RPMI8226 (cell line): Measurements from ENCODE around the gene PARD3B.
A peak's percentile ranks its signal among the peaks of the same experiment; 100 is the strongest.

Experiments
- DNase-seq: peaks from one replicate; pipeline ENCODE4 v3.0.0-alpha.2; 2015

The PARD3B gene

DNA sequence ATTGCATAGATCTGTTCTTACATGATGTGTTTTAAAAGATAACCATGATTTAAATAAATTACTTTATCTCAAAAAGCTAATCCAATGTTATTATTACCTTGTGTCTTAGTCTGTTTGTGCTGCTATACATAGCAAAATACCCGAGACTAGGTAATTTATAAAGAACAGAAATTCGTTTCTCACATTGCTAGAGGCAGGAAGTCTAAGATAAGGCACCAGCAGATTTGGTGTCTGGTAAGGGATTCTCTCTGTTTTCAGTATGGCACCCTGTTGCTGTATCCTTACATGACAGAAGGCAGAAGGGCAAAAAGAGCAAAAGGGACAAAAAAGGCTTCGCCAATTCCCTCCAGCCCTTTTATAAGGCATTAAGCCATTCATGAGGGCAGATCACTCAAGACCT is 533.9 kb downstream of the PARD3B start:
- no peak for DNase-seq

DNA sequence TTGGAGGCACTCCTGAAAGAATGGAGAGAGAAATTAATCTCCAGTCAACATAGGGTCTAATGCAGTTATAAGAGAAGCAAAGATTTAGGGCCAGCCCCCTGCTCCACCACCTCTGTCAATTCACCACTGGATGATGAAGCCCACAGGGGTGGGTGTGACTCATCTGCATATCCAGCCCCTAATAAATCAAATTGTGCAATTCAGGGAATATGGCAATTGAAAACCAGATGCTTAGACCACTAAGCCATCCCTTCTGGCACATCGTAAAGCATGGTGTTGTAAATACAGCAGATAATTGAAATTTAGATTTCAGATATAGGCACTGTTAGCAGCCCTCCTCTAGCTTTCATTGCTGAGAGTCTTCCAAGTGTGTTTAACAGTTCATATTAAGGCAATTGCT is 541.4 kb downstream of the PARD3B start:
- no peak for DNase-seq

DNA sequence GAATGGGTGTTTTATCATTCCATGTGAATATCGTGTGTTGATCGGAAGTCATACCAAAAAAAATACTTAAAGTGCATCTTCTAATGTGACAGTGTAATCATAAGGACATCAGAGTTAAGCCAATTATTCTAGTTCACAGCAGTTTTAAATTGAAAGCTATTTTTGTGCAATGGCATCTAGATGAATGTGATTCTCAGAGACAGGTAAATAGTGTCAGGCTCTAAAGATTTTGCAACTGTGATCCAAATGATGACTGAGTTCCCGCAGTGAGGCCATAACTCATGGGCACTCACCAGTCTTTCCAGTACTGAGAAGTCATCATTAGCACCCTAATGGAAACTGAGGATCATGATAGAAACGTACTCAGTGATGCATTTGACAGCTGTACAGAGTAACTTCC is 542.6 kb downstream of the PARD3B start:
- DNase-seq: no peak

DNA sequence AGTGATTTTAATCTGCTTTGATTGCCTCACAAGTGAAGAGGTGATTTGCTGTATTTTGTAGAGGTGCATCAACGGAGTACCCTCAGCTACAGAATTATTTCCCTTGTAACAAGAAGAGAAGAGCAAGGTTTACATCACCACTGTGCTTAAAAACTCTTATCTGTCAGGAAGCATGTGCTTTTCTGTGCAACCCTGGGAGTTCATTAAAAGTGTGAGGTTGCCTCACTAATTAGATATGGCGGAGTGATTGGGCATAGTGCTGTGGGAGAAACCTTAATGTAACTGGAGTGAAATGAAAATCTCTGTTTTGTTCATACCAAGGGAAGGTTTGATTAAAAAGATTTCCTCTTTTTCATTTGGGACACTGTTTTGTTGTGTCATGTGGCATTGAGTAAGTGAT is 544.7 kb downstream of the PARD3B start:
- DNase-seq: no peak

DNA sequence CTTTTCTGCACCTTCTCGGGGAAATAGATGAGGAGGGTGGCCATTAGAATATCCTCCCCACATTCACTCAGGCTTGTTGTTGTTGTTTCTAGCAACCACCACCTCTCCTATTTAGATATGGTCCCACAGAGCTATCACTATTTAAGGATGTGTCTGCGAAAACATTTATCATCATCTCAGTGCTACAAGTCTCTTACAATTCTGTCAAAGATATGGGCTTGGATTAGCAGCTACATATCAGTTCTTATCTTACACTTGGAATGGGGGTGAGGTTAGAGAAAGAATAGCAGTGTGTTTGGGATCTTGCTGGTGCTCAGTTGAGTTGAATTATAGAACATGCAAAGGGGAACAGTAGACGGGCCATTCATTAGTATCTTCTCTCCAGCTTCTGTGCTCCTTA is 546.1 kb downstream of the PARD3B start:
- DNase-seq: no peak

DNA sequence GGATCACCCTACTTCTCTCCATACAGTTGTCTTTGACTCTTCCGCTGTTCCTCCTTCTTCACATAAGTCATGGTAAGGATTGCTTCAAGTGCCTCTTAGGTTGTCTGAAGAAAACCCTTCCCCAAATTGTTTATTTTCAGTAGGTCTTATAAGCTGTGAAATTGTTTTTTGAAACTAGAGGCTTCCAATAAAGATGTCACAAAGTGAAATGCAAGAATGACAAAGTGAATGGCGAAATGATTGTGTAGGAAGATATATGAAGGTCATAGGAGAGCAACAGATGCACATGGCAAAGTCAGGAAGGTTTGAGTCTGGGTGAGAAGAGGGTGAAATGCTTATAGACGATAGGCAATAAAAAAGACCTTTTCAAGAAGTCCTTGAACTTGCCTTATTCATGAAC is 548.8 kb downstream of the PARD3B start:
- no peak for DNase-seq

DNA sequence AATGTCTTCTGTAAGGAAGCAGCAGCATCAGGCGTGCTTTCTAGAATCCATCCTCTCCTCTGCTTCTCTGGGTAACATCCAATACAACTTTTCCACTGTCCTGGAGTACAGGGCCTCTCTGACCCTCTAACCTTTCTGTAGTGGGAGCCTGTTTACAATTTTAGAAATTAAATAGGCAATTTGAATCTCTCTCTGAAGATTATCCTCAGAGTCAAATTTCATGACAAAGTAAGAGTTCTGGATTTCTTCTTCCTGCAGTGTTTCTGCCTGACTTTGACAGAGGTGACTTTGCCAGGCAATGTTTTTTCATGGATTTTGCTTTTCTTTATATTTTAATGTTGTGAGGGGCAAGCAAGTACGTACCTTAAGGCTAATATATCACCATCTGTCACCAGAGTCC is 558.4 kb downstream of the PARD3B start:
- DNase-seq: no peak

DNA sequence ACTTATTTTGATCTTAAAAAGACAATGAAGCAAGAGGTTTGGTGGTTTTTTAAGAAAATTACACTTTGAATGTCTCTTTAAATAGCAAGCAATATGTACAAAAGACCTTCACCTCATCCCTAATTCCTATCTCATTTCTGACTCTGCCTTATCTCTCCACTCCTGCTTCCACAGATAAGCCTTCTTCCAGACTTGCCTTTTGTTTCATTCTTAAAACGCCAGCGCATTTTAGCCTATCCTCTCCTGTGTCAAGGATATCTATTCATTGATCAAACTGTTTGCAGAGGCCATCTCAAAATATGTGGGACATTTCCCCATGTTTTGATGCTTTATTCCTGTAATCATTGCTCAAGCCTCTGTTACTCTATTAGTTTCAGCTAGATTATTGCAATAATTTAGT is 562.5 kb downstream of the PARD3B start:
- DNase-seq: no peak

DNA sequence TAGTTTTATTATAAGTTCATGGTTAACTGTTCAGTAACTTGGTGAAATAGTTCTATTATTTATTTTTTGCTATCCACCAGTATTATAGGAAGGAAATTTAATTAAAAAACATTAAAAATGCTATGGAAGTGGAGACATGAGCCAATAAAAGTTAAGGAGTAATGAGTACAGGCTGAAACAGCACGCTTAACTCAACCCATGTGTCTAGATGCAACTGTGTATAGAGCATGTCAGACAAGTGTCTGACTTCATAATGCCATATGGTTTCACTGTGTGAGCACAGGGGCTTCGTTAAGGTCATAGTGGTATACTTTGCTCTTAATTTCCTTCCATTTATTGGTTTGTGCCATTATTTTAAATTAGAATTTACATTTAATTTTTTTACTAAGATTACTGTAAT is 570.2 kb downstream of the PARD3B start:
- DNase-seq: no peak

DNA sequence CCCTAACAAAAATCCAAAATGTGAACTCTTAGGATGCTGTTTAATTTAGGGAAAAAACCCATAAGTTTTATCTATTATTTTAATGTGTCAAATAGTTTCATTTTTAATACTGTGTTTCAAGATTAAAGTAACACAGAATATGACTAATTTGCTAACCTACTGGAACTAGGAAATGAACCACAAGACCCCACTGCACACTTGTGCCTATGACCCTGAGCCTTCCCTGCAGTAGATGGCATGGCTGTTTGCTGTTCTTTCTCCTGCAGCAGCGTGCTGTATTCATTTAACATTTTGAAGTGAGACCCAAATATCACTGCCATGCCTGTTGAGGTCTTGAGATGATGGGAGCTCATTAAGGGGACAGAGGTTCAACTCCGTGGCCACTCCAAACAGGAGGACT is 571.9 kb downstream of the PARD3B start:
- no peak for DNase-seq

DNA sequence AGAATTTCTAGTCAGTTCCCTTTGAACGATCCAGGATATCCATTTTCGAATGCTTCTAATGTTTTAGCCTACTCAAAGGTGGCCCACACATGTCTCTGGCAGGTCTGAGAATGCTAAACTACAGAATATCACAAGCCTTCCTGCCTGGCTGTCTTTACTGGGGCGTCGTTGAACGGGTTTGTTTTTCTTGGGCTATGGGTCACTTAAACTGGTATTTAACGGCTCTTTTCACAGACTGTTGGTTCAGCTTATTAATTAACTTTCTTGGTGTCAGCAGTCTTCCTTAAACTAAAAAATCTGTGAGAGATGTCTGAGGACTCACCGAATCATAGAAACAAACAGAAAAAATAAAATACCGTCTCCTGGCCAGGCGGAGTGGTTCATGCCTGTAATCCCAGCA is 573.9 kb downstream of the PARD3B start:
- DNase-seq: no peak

DNA sequence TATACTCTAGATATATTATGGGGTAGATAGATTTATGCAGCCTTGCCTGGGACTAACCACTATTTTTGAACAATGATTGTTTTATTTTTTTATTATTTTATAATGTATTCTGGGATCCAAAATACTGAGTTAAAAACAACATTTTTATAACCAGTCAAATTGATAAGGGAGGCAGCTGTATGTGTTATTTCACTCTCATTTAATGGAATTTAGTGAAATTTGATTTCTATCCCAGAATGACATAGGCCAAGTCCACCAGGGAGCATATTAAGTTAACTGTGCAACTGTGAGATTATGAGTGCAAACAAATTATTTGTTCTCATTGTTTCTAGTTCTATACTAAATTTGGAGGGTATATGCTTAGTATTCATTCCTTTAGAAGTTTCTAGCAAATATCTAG is 583.5 kb downstream of the PARD3B start:
- DNase-seq: no peak

DNA sequence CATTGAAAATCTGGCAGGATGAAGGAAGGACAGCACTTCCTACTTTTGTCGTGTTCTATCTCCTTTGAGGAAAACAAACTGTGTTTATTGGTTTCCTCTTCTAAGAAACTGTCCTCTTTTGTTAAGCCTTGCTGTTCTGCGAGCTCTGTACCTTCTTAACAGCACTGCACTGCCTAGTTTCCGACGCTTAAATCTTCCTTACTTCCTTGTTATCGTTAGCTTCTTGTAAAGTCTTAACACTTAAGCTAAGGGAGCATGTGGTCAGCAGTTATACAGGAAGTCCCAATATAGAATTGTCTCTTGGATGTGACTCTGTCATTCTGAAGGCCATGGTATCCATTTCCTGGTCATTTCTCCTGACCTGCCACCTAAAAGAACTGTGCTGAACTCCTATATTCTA is 584.3 kb downstream of the PARD3B start:
- DNase-seq: no peak

DNA sequence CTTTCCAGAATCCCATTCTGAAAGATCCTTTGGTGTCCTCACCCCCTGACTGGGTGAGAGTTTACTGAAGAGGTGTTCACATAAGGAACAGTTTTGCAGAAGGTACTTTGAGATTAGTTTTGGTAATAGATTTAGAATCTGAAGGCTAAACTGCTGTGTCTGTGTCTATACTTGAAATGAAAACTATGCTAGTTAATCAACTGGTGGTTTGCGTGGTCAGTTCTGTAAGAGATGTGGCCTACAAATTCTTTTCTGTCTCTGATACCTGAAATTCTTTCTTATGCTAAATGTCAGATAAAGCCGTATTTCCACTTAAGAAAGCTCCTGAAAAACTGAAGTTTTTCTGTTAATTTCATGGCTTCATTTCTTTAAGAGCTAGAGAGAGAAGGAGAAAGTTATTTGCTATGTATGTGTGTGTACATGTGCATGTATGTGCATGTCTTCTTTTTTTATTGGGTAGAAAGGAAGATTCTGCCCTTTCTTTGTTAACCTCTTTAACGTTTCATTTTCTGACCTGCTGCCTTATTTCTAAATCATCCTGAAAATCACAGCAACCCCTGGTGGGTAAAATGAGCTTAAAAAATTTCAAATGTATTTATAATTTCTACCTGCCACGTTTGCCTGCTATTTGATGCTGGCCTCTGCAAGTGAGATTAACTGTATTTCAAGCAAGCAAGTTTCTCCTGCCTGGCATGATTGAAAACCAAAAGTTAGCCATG is 585.0 kb downstream of the PARD3B start:
- no peak for DNase-seq

DNA sequence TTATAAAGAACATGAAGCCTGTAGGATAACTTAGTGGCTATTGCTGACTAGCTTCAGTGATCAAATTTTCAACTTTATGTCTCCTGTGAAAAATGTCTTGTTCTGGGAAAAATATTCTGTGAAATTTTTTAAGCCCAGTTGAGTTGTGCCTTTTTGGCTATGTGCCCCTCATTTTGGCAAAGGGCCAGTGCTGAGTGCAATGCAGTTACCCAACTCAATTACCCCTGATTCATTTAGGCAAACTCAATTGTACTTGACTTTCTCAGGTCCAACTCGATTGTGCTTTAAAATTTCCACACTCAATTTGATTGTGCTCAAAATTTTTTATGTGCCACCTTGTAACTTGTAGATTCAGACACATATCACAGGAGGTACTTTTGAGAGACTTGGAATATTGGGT is 588.3 kb downstream of the PARD3B start:
- no peak for DNase-seq

DNA sequence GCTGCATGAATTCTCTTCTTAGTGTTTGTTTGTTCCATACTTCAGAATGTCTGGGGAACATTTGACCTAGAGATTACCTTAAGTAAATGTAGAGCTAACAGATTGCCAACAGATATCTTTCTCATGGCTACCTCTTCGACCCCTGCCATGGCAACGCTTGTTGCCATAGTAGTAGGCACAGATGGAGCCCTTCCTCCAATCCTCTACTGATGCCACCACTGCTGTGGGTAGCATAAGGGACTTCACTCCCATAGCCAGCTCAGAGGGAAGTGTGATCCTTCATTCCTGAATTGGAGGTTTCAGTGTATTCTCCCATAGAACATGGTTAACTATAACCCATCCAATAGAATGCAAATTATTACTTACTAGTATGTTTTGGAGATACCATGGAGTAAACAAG is 593.5 kb downstream of the PARD3B start:
- no peak for DNase-seq

DNA sequence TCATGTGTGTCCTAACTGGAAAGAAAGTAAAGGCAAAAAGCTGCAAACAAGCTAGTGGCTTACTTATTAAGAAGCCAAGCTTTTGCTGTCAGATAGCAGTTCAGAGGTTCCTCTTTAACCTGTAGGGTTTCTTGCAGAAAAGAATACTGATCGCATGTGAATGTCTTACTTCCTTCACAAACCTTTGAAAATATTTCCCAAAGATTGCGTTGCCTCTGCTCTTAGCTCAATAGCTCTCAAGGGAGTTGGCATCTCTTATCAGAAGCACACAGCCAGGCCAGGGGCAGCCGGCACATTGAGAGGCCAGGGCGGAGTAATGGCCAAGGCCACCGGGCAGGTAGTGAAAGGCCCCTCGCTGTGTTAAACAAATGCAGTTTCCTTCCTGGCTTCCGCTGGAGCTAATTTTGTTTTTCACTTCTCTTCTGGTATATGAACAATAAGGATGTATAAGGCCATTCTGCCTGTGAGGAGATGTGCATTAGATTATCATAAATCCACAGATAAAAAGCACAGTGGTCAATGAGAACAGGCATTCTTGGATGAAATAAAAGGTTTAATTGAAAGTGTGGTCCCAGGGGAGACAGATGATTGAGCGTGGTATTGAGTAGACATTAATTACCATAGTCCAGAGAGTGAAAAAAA is 594.7 kb downstream of the PARD3B start:
- no peak for DNase-seq

DNA sequence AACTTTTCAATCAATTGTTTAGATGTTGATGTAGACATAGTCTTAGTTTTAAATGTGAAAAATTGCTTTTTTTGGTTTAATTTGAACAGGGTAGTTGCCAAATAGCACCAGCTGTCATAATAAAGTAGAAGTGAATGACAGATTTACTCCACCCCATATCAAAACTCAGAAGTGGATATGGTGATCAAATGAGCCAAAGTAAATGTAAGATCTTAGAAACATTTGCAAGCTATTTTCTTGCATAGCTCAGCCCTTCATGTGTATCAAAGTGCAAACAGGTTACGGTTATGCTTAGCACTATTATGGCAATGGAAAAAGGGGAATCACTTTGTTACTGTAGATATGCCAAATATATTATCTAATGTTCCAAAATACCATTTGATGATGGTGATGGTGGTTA is 596.1 kb downstream of the PARD3B start:
- no peak for DNase-seq

DNA sequence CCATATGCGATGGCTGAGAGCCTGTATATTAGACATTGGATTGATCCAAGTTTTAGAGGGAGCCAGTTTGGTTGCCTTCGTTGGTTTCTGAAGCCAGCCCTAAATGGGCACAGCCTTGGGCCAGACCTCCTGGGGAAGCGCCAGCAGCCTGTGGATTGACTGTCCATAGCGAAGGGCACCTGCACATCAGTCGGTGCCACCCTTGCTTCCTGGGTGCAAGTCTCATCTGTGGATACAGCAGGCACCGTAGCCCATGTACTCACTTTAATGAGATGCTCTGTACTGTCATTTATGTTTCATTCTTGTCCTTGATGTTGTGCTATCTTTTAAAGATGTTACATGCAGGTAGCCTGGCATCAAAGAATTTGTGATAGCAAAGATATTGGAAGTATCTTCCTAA is 600.6 kb downstream of the PARD3B start:
- no peak for DNase-seq

DNA sequence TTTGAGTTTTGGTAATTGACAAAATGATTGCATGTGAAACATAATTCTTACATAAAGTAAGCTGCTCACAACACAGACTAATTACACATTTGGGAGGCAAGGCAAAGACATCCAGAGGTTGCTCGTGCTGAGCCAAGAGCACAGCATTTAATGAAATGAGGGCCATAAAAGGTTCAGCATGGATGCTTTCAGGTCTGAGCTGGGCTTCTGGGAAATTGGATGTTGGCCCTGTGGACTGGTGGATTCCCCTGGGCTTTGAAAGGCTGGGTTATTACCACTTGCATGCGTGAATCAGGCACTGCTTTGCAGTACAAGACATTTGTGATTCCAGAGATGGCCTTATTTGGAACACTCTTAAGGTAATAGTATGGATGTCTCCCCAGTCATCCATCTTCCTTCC is 603.5 kb downstream of the PARD3B start:
- no peak for DNase-seq

DNA sequence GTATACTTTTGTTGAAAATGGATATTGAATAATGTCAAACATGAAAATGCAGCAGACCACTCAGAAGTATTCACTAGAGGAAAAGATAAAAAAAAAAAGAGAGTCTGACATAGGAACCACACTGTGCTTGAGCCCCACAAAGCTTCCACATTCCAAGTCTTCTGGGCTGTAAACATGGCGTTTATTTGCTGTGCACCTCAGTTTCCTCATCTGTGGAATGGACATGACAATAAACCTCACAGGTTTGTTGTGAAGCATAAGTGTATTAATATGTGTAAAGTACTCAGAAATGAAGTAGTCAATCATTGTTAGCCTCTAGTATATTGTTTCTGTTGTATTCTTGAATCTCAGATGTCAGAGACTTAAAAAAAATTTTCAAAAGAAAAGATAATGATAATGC is 611.2 kb downstream of the PARD3B start:
- no peak for DNase-seq

DNA sequence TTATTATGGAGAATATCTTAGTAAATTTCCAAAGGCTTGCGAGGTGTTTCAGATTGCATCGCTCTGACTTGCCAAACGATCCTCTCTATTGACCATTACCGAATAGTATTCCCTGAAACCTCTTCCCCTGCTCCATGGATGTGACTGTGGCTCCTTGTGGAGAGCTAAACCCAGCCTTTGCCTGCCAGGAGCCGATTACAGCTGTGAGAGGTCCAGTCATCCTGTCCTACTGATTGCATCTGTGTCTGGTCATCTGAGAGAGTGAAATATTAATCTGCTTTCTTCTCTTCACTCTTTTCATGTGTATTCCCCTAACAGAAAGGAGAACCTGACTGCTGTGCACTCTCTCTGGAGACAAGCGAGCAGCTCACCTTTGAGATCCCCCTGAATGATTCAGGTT is 613.1 kb downstream of the PARD3B start:
- no peak for DNase-seq

DNA sequence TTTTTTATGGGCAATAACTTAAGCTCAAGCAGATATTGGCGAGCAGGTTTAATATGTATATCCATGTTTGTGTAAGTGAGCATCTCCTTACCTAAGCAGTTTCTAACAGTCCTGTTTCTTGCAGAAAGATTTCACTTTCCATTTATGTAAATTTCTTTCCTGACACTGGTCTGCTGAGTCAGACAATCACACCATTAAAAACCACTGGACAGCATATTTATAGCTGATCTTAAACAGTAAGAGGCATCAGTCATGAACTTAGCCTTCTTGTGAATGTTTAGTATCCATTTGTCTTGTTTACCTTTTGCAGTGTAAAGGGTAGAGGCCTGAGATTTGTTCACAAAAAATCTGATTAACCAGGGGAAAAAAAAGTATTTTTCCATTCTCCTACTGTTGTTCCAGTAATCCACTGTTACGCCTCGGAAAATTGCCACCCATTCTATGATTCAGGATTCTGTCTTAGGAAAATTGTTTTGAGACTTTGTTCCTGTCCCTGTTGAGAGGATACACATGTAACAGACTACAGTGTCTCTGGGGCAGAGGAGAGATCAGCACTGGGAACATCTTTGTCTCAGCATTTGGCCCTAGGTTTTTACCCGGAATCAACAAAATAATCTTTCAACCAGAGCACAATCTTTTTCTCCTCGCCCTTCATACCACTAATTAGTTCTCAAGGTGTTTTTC is 616.0 kb downstream of the PARD3B start:
- DNase-seq: peak; percentile 65

DNA sequence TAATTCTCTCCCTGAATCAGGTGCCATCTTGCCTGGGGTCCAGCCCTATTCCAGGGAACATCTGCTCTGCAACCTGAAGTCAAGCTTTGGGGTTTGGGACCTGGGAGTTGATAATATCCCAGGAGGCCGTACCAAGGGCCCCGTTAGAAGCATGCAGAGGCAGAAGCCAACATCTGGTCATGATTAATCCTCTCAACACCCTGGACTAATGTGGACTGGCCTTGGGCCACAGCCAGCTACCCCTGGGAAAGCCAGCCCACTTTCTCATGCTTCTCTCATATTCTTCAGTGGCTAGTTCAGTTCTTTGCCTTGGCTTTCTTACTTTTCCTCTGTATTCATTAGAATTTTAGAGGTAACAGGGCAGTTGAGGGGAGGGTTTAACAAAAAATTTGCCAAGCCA is 621.5 kb downstream of the PARD3B start:
- DNase-seq: no peak

DNA sequence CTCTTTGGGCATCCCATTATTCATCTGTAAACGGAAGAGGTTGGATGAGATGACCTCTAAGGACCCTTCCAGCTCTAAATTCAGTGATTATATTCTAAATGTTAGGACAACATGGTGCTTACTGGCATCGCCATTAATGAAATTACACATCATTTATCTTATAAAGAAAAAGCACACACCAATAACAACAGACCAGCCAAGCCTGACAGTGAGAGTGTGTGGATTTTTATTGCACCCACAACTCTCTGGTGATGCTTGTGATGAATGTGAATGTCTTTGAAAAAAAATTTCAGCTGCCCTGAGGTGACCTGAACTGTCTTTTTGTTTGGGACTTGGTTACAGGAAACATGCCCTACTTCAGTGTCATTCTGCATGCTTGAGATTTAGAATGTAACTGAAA is 623.7 kb downstream of the PARD3B start:
- DNase-seq: no peak
